Activated effector memory CD4-positive, alpha-beta T cell treated with Interleukin-2 at 50 U/mL for 16 hours (primary cell): ENCODE results near the gene GDPGP1.
"Not testable (repeated sequence)": the region's sequence is repeated elsewhere in the genome, so short reads cannot be mapped to it uniquely, and the experiment has no call there.

Experiments
- DNase-seq: peaks from one replicate; pipeline ENCODE4 v3.0.0-alpha.2; 2020

Gene GDPGP1

DNA sequence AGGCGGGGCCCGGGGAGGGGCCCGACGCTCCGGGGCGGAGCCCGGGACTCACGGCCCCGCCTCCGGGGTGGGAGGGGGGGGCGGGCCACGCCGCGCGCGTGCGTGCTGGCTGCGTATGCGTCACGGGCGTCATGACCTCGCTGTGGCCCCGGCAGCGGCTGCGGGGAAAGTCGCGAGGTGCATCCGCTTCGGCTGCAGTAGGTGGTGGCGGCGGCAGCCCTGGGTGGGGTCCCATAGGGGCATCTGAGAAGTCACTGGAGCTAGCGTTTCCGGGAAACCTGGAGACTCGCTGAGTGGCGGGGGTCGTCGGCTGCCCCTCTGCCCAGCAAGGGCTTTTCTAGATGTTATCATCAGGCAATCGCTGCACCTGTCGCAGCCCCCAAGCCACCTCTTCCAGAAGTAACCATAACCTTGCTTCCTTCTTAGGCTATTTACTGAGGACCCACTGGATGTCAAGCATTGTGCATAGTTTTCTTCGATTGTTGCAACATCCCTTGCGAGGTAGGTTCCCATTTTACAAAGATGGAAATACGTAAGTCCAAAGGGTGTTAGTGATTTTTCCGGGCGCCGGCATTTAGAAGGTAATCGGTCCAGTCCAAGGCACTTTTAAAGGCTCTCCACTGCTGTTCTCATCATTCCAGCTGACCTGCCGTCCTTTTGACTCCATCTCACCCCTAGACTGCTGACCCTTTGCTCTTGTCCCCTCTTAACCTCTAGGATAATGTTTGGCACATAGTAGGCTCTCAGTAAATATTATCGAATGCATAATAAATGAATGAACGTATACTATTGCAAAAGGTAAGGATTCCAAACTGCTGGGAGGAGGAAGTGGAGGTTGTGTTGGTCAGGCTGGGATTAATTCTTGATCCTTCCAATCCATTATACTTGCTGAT lies at the start of gene GDPGP1:
GDPGP1 (plus strand) TSS at position 114 of the 893 bp plus-strand sequence. CDS start 6,700 bp downstream, outside the sequence.
- no peak for DNase-seq

DNA sequence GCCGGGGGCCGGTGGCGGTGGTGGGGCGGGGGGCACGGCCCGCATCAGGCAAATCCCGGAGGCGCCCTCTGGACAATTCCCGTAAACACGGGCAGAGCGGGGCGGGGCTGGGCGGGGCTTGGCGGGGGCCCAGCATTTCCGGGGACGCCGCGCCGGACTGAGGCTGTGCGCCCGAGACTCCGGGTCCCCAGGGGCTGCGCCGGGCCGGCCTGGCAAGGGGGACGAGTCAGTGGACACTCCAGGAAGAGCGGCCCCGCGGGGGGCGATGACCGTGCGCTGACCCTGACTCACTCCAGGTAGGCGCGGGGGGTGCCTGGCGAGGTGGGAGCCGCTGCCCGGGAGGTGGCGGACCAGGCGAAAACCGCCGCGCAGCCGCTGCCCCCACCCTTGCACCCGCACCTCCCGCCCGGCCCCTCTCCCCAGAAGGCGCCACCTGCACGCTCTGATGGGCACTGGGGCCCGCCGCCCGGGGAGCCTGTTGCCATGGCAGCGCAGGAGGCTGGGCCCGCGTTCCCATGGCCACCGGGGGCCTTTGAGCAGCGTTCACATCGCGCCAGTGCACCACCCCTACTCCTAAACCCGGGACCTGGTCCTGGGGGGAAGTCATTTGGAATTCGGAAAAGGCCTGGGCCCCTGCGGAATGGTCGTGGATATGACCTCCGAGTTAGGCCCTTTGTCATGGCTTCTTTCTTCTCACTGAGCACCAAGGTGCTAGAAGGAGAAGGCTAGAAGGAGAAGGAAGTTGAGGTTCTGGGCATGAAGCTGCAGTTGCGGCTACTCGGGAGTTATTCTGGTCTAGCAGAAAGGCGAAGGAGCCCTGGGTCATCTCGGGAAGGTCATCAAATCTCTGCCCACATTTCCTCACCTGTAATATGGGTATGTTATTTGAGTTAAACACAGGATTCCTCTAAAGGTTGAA lies 49.0 kb upstream of the GDPGP1 start:
- peak; percentile 29 for DNase-seq

DNA sequence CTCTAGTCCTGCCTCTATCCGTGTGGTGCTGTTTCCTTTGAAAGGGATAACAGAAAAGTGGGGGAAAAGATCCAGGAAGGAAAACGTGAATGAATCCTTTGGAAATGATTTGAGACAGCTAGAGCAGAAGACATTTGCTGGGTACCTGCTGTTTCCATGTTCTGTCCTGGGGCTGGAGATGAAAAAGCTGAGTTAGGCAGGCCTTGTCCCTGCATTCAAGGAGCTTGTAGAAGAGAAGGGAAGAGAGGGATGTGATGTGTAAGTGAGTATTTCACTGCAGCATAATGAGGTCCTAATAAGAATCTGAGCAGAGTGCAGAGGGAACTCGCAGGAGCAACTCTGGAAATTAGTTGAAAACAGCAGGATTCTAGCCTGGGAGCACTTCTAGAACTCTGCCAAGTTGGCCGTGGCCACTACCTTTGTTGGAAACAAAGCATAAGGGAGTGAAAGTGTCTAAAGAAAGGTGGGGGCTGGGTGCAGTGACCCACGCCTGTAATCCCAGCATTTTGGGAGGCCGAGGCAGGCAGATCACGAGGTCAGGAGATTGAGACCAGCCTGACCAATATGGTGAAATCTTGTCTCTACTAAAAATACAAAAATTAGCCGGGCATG lies 46.6 kb upstream of the GDPGP1 start:
- DNase-seq: no peak

GRCh38 chr15:90188065-90188464 lies 45.9 kb upstream of the GDPGP1 start:
- not testable (repeated sequence) for DNase-seq

DNA sequence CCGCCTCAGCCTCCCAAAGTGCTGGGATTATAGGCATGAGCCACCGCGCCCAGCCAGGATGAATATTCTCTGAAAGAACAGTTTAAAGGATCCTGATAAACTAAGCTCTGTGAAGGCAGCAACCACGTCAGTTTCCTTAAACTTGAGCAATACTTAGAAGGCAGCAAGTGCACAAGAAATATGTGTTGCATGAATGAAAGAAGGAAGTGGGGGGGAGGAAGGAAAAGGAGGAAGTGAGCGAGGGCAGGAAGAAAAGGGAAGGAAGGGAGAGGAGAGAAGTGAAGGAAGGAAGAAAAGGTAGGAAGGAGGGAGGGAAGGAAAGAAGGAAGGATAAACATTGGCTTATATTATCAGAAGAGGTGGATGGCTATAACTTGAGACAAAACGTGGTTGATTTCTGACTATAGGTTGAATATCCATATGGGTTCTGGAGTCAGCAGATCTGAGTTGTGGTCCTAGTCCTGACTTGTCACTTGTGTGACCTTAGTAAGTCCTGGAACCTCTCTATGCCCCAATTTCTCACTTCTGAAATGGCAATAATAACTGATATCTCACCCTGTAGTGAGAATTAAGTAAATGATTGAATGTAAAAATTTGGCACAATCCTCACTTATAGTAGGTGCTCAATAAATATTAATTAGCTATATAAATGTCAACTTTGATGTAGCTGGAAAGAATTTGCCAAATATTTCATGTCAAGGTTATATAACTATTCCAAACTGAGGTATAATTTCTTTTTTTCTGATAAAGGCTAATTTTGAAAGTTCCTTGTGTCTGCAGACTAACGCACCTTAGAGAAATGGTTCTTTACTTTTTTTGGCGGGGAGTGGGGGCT lies 44.9 kb upstream of the GDPGP1 start:
- DNase-seq: no peak

- DNase-seq: no peak
These were observed 44.1 kb upstream of the GDPGP1 start for GRCh38 chr15:90189781-90190467.

GRCh38 chr15:90190606-90191343 lies 43.2 kb upstream of the GDPGP1 start:
- DNase-seq: no peak

GRCh38 chr15:90191344-90191687 lies 42.7 kb upstream of the GDPGP1 start:
- no peak for DNase-seq

- DNase-seq: peak; percentile 19
These were observed 42.1 kb upstream of the GDPGP1 start for GRCh38 chr15:90191794-90192509.

- no peak for DNase-seq
These were observed 40.8 kb upstream of the GDPGP1 start for GRCh38 chr15:90192961-90193786.

GRCh38 chr15:90194655-90195054 lies 39.4 kb upstream of the GDPGP1 start:
- no peak for DNase-seq

DNA sequence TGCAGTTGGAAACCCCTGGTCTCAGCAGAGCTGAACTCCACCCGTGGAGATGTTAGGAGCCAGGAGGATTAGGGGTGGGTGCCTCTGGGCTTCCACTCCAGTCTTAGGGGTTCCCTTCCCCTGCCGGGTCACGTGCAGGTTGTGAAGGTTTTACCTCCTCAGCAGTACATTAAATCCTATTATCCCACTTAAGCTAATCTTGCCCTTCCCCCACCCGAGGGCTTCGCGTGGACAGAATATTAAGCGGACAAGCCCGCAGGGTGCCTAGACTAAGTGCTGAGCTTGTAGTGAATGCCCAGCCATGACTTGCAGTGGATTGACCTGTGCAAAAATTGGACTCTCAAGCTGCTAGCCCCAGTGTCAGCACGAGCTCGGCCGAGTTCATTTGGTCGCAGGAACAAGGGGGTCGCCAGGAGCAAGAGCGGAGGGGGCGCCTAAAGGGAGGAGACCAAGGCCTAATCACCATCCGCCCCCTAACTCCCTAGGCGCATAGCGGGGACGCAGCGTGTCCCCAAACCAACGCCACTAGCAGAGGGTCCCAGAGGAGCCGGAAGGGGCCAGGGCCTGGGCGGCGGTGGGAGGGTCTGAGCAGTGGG lies 33.4 kb upstream of the GDPGP1 start:
- DNase-seq: no peak

DNA sequence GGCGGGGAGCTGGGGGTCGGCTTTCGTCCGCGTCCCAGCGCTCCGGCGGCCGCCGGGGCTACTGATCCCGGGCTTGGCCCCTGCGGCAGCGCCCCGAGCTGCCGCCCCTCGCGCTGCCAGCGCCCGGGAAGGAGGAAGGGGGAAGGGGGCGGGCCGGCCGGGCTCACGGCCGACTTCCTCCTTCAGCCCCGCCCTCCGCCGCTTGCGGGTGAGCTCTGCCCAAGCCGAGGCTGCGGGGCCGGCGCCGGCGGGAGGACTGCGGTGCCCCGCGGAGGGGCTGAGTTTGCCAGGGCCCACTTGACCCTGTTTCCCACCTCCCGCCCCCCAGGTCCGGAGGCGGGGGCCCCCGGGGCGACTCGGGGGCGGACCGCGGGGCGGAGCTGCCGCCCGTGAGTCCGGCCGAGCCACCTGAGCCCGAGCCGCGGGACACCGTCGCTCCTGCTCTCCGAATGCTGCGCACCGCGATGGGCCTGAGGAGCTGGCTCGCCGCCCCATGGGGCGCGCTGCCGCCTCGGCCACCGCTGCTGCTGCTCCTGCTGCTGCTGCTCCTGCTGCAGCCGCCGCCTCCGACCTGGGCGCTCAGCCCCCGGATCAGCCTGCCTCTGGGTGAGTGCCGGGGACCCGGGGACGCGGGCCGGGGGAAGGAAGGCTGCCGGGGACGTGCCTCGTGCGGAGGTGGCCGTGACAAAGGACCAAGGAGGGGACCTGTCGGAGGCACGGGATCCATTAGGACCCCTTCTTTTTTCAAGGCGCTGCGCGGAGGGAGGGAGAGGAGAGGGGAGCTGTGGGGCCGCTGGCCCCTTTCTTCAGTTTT lies 32.7 kb upstream of the GDPGP1 start, which contains the start of gene SEMA4B:
SEMA4B (plus strand) TSS at position 201 of the 814 bp plus-strand sequence; CDS start at position 450, 249 bp downstream.
- peak; percentile 65 for DNase-seq

- DNase-seq: no peak
These were observed 32.0 kb upstream of the GDPGP1 start for GRCh38 chr15:90201944-90202375.

DNA sequence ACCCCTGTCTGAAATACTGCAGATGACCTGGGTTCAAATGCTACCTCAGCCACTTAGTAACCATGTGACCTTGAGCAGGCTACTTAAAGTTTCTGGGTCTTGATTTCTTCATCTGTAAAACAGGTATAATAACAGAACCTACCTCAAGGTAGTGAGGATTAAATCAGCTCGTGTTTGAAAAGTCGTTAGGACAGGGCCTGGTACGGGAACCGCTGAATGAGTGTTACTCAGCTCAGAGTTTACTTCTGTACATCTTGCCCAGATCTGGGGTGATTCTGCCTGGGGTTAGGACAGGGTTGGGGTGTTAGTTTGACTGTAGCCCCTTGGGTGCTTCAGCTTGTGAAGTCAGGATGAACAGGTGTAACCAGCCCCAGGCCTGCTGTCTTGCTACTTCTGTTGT lies 31.1 kb upstream of the GDPGP1 start:
- DNase-seq: no peak

DNA sequence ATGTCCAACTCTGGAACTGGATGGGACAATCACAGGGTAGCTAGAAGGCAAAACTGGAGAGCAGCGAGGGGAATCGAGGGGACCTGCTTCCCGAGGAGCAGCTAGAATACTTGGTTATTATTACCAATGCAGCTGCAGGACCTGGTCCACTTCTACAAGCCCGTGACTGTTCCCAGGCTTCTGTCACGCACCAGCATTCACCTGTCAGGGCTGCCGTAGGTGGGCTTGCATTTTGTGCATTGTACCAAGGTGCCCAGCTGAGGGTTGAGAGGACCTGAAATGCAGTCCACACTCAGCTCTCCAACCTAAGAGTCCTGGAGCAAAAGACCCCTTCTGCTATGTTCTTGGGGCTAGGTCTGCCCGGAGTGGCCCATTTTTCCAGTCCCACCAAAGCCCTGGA lies 30.5 kb upstream of the GDPGP1 start:
- no peak for DNase-seq

GRCh38 chr15:90203922-90204321 lies 30.1 kb upstream of the GDPGP1 start:
- no peak for DNase-seq
